Astrocyte of the spinal cord (primary cell): ENCODE measurements around the gene CD2AP.

Experiments
- DNase-seq: peaks from one replicate; pipeline ENCODE4 v3.0.0; 2011; ENCODE audit warnings: low read depth, low spot score
- H3K4me3 ChIP-seq: 2 replicates; pipeline ENCODE4 v1.5.1; 2011; ENCODE audit warnings: low read depth, mild to moderate bottlenecking, low read length, moderate library complexity
- CTCF ChIP-seq: IDR thresholded peaks from 2 replicates; pipeline ENCODE4 v1.5.1; 2012; ENCODE audit warnings: low read depth, mild to moderate bottlenecking, low read length, inconsistent platforms
- in situ Hi-C: cut with HindIII; loops from 2 replicates; pipeline ENCODE4 v1.10.0; 2017; ENCODE audit warnings: low sequenced_read_pairs

CD2AP gene

DNA sequence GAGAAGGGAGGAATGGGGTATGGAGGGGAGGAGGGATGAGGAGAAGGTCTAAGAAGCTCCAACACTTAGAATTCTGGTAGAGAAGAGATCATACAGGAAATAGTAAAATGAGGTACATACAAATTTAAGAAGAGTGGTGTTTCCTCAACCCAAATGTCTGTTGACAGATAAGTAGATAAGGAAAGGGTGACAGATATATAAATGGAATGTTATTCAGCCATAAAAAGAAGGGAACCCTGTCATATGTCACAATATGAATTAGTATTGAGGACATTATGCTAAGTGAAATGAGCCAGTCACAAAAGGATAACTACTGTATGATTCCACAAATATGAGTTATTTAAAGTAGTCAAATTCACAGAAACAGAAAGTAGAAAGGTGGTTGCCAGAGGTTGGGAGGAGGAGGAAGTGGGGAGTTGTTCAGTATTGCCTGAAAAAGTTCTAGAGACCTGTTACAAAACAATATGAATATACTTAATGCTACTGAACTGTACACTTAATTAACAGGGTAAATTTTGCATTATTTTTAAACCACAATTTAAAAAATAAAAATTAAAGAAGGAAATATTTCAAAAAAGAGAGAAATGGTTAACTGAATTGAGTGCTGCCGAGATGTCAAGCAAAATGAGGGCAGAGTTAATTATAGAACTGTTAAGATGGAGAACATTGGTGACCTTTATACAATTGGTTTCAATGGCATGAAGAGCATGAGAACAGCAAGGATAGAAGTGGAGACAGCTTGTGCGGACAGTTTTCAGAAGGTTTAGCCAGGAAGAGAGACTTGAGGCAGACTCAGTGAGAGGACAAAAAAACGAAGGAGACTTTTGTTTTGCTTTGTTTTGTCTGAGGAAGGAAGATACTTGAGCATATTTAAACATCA, 173.2 kb downstream of the CD2AP start:
- no peak for DNase-seq
- no peak for TF ChIP-seq CTCF
- in situ Hi-C loops: no loop called here
- H3K4me3 ChIP-seq: no peak overlapping the region

- DNase-seq: peak; percentile 43
- TF ChIP-seq CTCF: no peak
- H3K4me3 ChIP-seq: no peak overlapping the region
- in situ Hi-C loops: no loop called here
Observed at GRCh38 chr6:47651505-47651944, 173.9 kb downstream of the CD2AP start.

DNA sequence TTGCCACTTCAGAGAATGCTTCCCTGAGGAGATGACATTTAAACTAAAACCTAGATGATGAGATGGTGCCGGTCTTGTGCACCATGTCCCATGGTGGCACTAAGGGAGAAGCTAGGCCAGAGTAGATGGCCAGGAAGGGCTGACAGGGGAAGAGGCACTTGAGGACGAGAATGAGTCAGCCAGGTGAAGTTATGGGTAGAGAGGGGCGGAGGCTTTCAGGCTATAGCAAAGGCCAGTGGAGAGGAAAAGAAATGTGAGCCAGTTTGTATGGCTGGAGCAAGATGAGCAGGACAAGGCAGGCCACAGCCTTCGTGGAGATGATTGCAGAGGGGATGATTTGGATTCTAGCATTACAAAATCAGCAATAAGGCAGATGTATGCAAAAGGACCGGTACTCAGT, 176.1 kb downstream of the CD2AP start:
- in situ Hi-C loops: no loop called here
- no peak overlapping the region for H3K4me3 ChIP-seq
- no peak for DNase-seq
- no peak for TF ChIP-seq CTCF

GRCh38 chr6:47654255-47654654, 176.7 kb downstream of the CD2AP start:
- in situ Hi-C loops: no loop called here
- TF ChIP-seq CTCF: no peak
- H3K4me3 ChIP-seq: no peak overlapping the region
- DNase-seq: no peak

DNA sequence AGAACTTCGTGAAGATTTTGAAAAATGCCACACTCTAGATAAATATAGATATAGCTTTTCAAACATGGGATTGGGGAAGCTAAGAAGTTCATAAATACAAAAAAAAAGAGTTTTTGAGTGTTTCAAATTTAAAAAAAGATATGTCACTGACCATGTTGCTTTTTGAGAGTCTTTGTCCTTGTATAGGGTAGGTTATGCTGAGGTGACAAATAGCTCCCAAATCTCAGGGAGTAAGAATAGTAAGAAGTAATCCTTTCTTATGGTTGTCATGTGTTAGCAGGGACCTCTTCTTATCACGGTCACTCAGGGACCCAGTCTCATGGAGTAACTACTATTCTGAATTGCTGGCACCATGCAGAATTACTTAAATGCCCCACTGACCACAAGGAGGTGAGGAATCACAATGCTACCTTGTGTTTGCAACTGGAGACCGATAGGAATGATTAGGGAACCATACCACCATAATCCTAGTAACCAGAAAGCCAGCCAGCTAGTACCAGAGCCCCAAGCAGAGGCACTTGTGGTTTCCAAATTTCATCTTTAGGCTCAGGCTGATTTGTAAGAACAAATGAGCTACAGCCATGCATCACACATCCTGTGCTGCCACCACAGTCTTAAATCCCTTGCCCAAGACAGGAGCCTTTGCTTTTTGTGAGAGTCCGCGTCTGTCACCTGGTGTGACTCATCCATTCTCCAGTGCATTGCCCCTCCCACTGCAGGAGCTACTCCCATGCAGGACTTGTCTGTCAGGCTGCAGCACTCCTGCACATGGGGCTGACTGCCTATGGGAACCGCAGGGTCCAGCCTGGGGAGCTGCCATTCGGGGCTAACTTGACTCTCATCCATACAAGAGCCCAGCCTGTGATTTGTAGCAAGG, 178.4 kb downstream of the CD2AP start:
- in situ Hi-C loops: no loop called here
- no peak overlapping the region for H3K4me3 ChIP-seq
- TF ChIP-seq CTCF: no peak
- DNase-seq: peak; percentile 40

DNA sequence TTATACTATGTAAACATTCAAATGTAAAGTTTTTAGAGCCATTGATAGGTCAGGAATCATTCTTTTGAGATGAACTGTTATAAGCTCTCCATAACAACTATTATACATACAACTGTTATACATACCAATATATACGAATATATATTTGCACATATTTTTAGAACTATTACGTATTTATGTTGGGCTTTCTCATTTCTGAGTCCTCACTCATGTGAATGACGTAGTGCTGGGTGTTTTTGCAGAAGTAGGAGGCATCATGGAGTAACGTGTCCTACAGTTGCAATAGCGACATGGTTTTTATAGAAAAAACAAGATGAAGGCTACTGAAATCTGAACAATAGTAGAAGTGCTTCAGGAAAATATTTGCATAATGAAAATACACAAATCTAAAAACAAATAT, 184.4 kb downstream of the CD2AP start:
- no peak for TF ChIP-seq CTCF
- no peak for DNase-seq
- H3K4me3 ChIP-seq: no peak overlapping the region
- in situ Hi-C loops: no loop called here
